GM21390 (cell line): Measurements from ENCODE around the gene KRTAP4-6.
"Not testable (repeated sequence)": the region's sequence is repeated elsewhere in the genome, so short reads cannot be mapped to it uniquely, and the experiment has no call there.

ENCODE experiments used
- ATAC-seq: cut with Tn5 transposase; IDR thresholded peaks from one replicate; pipeline ENCODE4 v1.9.1; 2021; ENCODE audit not compliant: unreplicated experiment

The KRTAP4-6 gene

GRCh38 chr17:41147531-41148204, 7.3 kb upstream of the KRTAP4-6 start:
- ATAC-seq = no peak

DNA sequence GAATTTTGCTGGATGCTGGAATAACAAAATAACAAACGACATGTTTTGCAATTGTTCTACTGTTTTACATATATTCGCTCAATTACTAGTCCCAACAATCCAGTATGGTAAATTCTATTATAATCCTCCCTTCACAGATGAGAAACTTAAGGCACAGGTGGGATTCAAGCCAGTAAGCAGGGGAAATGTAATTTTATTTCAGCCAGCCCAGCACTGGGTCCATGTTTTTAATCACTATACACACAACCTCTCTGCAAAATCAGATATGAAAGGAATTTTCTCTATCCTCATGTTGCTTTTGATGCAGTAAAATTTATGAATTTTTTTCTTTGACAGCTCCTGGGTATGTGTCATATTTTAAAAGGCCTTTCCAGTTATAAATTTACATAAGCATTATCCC, 4.9 kb upstream of the KRTAP4-6 start:
- ATAC-seq = no peak

GRCh38 chr17:41144846-41145245, 4.5 kb upstream of the KRTAP4-6 start:
- no peak for ATAC-seq

GRCh38 chr17:41141361-41141760, 1.0 kb upstream of the KRTAP4-6 start:
- ATAC-seq = no peak

DNA sequence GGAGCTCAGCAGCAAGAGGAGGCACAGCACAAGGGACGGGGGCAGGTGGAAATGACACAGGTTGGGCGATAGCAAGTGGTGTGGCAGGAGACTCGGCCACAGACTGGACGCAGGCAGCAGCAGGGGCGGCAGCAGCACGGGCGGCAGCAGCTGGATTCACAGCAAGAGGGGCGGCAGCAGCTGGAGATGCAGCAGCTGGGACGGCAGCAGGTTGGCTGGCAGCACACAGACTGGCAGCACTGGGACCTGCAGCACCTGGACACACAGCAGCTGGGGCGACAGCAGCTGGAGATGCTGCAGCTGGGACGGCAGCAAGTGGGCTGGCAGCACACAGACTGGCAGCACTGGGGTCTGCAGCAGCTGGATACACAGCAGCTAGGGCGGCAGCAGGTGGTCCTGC, 479 bp downstream of the KRTAP4-6 start:
- ATAC-seq = not testable (repeated sequence)

DNA sequence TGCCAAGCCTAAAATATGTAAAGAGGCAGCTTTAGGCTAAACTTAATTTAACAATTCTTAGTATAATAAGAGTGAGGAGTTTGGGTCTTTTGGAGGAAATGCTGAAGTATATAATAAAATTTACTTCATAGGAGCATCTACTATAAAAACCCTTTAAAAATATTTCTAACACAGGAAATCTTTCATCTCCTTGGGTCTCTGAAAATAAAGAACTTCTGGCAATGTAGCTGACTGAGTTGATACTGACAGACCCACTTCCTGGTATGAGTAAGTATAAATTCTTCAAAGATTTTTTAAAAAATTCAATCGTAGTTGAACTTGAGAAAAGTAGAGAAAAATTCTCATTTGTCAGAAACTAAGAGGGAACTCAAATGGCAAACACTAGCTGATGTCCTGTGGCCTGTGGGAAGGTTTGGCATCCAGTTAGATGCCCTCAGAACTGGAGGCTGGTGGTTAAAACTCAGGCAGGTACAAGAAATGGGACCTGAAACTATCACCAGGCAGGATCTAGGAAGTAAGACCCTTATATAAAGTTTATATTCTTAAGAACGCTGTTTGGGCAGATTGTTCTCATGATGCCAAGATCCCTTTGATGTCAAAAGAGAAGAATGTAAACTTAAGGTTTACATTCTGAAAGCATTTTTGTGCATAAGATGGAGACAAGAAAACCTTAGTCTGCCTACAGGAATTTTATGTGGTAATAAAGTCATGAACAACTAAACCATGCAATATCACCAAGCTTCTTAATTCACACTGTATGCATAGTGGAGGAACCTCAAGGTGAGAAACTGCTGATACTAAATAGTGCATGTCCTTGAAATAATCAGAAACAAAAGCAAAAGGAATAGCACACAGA, 6.2 kb downstream of the KRTAP4-6 start:
- no peak for ATAC-seq

DNA sequence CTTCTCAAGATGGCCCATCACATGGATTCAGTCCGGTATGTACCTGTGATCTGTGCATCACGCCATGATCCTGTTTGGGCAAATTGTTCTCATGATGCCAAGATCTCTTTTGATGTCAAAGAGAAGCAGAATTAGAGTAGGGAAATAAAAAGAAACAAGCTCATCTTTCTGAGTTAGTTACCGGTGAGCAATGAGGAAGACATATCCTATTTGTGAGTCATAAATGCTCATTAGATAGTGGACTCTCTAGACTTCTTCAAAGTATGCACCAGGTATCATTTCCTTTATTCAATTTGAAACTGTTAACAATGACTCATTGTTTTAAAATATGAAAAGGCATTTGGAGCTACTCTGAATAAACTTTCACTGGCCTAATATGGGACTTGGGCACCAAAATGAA, 8.4 kb downstream of the KRTAP4-6 start:
- ATAC-seq = no peak

GRCh38 chr17:41127371-41127770, 13.0 kb downstream of the KRTAP4-6 start:
- ATAC-seq = no peak

- ATAC-seq = no peak
These were observed 13.9 kb downstream of the KRTAP4-6 start for GRCh38 chr17:41126412-41126811.

DNA sequence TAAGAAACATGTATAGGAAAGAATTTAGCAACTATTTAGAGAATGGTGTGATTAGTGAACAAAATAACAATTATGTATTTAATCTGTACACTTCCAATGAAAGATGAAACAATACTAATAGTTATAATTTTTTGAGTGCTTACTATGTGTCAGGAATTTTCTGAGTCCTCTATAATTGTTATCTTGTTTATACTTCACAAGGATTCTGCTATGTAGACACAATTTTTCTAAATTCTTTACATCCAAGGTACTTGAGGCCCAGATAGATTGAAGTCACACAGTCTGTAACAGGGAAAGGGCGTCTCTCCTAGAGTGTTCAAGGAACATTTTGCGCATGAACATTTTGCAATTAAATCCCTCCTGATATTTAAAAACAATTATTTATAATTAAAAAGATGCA, 15.3 kb downstream of the KRTAP4-6 start:
- ATAC-seq = no peak

DNA sequence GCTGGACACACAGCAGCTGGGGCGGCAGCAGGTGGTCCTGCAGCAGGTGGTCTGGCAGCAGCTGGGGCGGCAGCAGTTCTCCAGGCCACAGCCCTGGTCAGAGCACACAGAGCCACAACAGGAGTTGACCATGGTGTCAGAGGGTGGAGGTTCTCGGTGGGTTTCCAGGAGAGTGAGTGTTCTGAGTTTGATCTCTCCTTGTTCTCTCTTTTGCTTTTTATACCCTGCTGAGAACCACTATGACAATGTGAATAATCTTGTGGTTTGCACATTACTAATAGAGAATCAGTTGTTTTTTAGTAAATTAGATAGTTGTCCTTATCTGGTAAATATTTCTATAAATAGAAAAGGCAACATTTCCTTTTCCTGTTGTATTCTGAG, 16.4 kb downstream of the KRTAP4-6 start, which contains the start of gene KRTAP4-12:
KRTAP4-12 (minus strand) TSS at position 192 of the 381 bp plus-strand sequence; CDS start at position 132, 60 bp downstream.
- ATAC-seq = not testable (repeated sequence)

GRCh38 chr17:41123292-41123990, 16.9 kb downstream of the KRTAP4-6 start:
- ATAC-seq = not testable (repeated sequence)

GRCh38 chr17:41121742-41122141, 18.6 kb downstream of the KRTAP4-6 start:
- ATAC-seq = no peak

GRCh38 chr17:41119696-41120690, 20.4 kb downstream of the KRTAP4-6 start:
- ATAC-seq = not testable (repeated sequence)

DNA sequence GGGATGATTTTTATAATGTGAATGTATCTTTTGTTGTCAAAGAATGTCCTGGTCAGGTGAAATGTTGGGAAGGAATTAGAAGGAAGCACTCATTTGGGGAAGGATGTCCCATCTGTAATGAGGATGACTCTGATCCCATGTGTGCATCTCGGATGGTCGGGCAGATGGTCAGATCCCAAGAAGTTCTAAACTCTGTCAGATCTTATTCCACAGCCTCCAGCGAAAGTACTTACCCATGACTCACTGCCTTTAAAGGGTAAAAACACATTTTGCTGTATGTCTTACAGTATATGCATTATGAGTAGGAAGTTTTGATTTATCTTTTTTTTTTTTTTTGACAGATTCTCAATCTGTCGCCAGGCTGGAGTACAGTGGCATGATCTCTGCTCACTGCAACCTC, 21.6 kb downstream of the KRTAP4-6 start:
- no peak for ATAC-seq

GRCh38 chr17:41117846-41118386, 22.4 kb downstream of the KRTAP4-6 start, which contains the start of gene KRTAP4-11:
TSS of gene KRTAP4-11 (minus strand) at chr17:41118373. CDS start at chr17:41118315, 58 bp downstream.
- ATAC-seq = not testable (repeated sequence)

DNA sequence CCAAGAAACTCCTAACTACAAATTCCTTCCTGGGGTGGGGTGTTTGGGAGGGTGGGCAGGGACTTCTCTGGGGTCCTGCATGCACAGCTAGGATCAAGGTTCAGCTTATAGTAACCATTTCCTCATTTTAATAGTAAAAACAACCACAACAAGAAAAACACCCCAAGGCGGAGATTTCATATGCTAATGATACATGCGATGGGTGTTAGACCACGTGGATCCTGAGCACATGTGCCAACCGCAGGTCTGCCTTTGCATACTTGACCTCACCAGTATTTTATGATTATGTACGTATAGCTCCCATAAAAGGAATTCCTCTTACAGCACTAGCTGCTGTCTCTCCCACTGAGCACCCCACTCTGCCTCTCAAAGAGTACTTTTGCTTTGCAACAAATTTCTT, 24.0 kb downstream of the KRTAP4-6 start:
- no peak for ATAC-seq

- no peak for ATAC-seq
These were observed 29.0 kb downstream of the KRTAP4-6 start for GRCh38 chr17:41111151-41111885.

GRCh38 chr17:41108728-41109386, 31.5 kb downstream of the KRTAP4-6 start:
- ATAC-seq = not testable (repeated sequence)
